ENCODE results near the gene UBTD2.

UBTD2 gene

GRCh38 chr5:172187118-172188032 lies 96.2 kb downstream of the UBTD2 start:
- Mint-ChIP-seq H3K9me3 (no peaks in the 10 kb centered on the region), H3K4me1 (peaks cover 27% of the 10 kb centered on the region), H3K36me3 (peaks cover 6% of the 10 kb centered on the region)

DNA sequence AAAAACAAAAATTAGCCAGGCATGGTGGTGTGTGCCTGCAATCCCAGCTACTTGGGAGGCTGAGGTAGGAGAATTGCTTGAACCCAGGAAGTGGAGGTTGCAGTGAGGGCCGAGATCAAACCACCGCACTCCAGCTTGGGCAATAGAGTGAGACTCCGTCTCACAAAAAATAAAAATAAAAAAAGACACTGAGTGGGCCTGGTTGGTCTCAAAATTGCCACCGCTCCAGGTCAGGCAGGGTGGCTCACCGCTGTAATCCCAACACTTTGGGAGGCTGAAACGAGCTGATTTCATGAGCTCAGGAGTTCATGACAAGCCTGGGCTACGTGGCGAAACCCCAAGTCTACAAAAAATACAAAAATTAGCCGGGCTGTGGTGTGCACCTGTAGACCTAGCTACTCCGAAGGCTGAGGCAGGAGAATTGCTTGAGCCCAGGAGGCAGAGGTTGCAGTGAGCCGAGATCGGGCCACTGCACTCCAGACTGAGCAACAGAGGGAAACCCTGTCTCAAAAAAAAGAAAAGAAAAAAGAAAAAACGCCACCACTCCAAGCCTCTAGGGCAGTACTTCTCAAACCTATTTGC lies 97.4 kb downstream of the UBTD2 start:
- H3K4me3 Mint-ChIP-seq: peak overlapping the region; percentile 99
- no peaks in the 10 kb centered on the region for H3K27me3 Mint-ChIP-seq
- DNase-seq (ENCODE audit: low spot score in 2 of 2) (no peak), ATAC-seq (ENCODE audit: low read depth) (no peak)
- no peaks in the 10 kb centered on the region for H3K9me3 Mint-ChIP-seq
- H3K4me1 Mint-ChIP-seq: peaks cover 27% of the 10 kb centered on the region
- peaks cover 6% of the 10 kb centered on the region for H3K36me3 Mint-ChIP-seq
- peak overlapping the region; percentile 98 for H3K27ac Mint-ChIP-seq

More at GRCh38 chr5:172187118-172188032, 96.2 kb downstream of the UBTD2 start:
- H3K27ac Mint-ChIP-seq: peak overlapping the region; percentile 98
- peak; percentile 19 for ATAC-seq (ENCODE audit: low read depth)
- H3K4me3 Mint-ChIP-seq: peak overlapping the region; percentile 99
- H3K27me3 Mint-ChIP-seq: no peaks in the 10 kb centered on the region
- DNase-seq (ENCODE audit: low spot score in 2 of 2): peak; percentile 34 to 57

GRCh38 chr5:172185096-172185461 lies 98.5 kb downstream of the UBTD2 start:
- peaks cover 6% of the 10 kb centered on the region for H3K36me3 Mint-ChIP-seq
- H3K27me3 Mint-ChIP-seq: no peaks in the 10 kb centered on the region
- peak overlapping the region; percentile 98 for H3K27ac Mint-ChIP-seq
- ATAC-seq (ENCODE audit: low read depth) (no peak), DNase-seq (ENCODE audit: low spot score in 2 of 2) (no peak)
- peaks cover 34% of the 10 kb centered on the region for H3K4me1 Mint-ChIP-seq
- H3K4me3 Mint-ChIP-seq: peak overlapping the region; percentile 99
- no peaks in the 10 kb centered on the region for H3K9me3 Mint-ChIP-seq

GRCh38 chr5:172183881-172184280 lies 99.7 kb downstream of the UBTD2 start:
- no peak for DNase-seq (ENCODE audit: low spot score in 2 of 2)
- Mint-ChIP-seq H3K27ac (peak overlapping the region; percentile 98), H3K4me1 (peaks cover 46% of the 10 kb centered on the region), H3K9me3 (no peaks in the 10 kb centered on the region), H3K4me3 (peak overlapping the region; percentile 57), H3K27me3 (no peaks in the 10 kb centered on the region), H3K36me3 (peaks cover 6% of the 10 kb centered on the region)
- no peak for ATAC-seq (ENCODE audit: low read depth)

GRCh38 chr5:172182291-172182690 lies 101.3 kb downstream of the UBTD2 start:
- H3K27ac Mint-ChIP-seq: peak overlapping the region; percentile 30
- H3K27me3 Mint-ChIP-seq: no peaks in the 10 kb centered on the region
- H3K4me3 Mint-ChIP-seq: no peak overlapping the region
- peaks cover 52% of the 10 kb centered on the region for H3K4me1 Mint-ChIP-seq
- ATAC-seq (ENCODE audit: low read depth): no peak
- DNase-seq (ENCODE audit: low spot score in 2 of 2): no peak
- no peaks in the 10 kb centered on the region for H3K9me3 Mint-ChIP-seq
- peaks cover 9% of the 10 kb centered on the region for H3K36me3 Mint-ChIP-seq

DNA sequence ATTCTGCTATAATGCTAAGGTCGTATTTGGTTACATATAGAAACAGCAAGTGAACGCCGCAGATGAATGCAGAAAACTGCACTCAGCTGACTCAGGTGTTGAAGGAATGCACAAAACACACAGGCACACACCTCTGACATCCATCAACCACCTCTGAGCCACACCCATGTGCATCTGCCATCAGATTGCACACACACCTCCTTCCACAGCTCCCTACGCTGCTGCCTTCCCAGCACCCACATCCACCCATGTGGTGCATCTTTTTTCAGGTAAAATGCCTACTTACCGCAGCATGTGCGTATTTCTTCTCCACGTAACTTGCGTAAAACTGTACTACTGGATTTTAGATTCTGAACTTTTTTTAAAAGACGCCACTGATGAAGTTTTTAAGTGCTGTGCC lies 102.6 kb downstream of the UBTD2 start:
- DNase-seq (ENCODE audit: low spot score in 2 of 2) (no peak), ATAC-seq (ENCODE audit: low read depth) (no peak)
- Mint-ChIP-seq H3K4me3 (peak overlapping the region; percentile 18), H3K4me1 (peaks cover 53% of the 10 kb centered on the region), H3K36me3 (peaks cover 13% of the 10 kb centered on the region), H3K9me3 (no peaks in the 10 kb centered on the region), H3K27ac (peak overlapping the region; percentile 95), H3K27me3 (no peaks in the 10 kb centered on the region)

DNA sequence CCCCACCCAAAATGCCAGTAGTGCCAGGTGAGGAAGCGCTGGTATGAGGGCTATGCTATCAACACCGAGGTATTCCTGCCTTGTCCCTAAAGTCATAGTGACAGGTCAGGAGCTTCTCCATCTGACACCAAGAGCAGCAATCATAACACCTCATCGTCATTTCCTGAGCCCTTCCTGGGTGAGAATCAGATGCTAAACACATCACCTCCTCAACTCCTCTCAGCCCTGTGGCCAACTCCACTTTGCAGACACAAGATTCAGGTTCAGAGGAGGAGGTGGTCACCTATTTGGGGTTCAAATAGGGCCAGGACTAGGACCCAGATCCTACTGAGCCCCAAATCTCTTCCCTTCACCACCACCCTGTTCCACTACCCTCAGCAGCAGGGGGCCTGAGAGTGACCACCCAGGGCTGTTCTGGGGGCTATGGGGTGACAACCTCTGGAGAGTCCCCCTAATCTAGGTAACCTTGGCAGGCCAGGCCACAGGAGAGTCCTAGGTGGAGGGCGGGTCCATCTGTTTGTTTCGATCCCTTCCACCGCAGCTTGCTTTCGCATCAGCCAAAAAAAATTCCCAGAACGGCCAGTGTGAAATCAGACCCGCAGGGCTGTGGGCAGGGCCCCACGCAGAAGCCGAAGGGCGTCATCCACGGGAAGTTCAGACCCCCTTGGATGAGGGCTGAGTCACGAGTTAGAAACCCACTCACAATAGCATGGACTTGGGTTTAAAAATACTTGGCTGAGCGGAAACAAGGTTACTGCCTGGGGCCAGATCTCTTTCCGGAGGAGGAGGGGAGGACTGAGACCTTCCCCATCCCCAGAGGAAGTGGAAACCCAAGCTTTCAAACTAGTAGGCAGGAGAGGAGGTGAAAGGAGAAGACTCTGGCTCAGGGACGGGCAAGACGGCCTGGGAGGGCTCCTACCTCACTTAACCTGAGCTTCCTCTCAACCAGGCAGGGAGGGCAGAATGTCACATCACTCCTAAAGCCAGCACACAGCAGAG lies 104.3 kb downstream of the UBTD2 start:
- peaks cover 11% of the 10 kb centered on the region for H3K36me3 Mint-ChIP-seq
- H3K27ac Mint-ChIP-seq: peak overlapping the region; percentile 95
- peak overlapping the region; percentile 85 for H3K4me3 Mint-ChIP-seq

DNA sequence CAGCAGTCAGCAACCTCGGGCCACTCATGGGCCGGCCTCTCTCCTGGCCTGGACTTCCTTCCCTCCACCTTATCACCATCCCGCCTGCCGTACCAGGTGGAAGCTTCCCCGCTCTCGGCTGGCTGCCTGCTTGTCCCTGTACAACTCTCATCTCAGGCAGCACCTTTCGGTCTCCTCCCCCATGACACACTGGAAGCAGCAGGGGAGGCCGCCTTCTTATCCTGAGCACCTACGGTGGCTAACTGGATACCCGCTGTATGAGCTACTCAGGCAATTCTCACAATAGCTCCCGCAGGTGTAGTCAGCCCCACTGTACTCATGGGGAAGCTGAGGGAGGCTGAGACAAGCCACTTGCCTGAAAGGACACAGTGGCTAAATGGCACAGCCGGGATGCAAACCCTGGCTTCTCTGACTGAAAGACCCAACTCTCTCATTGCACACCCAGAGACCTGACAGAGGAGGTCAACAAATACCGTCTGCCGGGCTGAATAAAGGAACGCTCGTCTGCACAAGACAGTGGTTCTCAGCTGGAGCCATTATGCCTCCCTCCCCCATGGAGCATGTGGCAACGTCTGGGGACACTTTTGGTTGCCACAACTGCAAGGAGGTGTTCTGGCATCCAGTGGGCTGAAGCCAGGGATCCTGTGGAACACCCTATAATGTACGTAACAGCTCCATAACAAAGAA lies 105.1 kb downstream of the UBTD2 start:
- Mint-ChIP-seq H3K27ac (peak overlapping the region; percentile 95), H3K4me1 (peaks cover 61% of the 10 kb centered on the region), H3K27me3 (no peaks in the 10 kb centered on the region), H3K9me3 (no peaks in the 10 kb centered on the region), H3K4me3 (peak overlapping the region; percentile 85), H3K36me3 (peaks cover 11% of the 10 kb centered on the region)
- no peak for DNase-seq (ENCODE audit: low spot score in 2 of 2)
- no peak for ATAC-seq (ENCODE audit: low read depth)

More for the DNA sequence above, 104.3 kb downstream of the UBTD2 start:
- Mint-ChIP-seq H3K27me3 (no peaks in the 10 kb centered on the region), H3K9me3 (no peaks in the 10 kb centered on the region), H3K4me1 (peaks cover 56% of the 10 kb centered on the region)
- DNase-seq (ENCODE audit: low spot score in 2 of 2) (peak; percentile 28 to 29), ATAC-seq (ENCODE audit: low read depth) (peak; percentile 37)

DNA sequence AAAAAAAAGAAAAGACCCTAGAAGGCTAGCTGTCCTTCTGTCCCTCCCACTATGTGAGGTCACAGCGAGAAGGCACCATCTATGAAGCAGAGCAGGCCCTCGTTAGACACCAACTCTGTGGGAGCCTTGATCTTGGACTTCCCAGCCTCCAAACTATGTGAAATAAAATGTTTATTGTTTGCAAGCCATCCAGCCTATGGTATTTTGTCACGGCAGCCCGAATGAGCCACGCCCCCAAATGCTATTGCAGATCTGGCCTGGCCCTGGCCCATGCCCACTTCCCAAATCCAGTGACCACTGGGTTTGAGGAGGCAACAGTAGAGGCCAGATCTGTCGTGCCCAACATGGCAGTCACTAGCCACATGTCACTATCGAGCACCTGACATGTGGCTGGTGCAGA lies 106.4 kb downstream of the UBTD2 start:
- Mint-ChIP-seq H3K4me3 (peak overlapping the region; percentile 11), H3K27me3 (no peaks in the 10 kb centered on the region), H3K4me1 (peaks cover 65% of the 10 kb centered on the region), H3K36me3 (peaks cover 8% of the 10 kb centered on the region), H3K27ac (peak overlapping the region; percentile 95), H3K9me3 (no peaks in the 10 kb centered on the region)
- no peak for ATAC-seq (ENCODE audit: low read depth)
- no peak for DNase-seq (ENCODE audit: low spot score in 2 of 2)

DNA sequence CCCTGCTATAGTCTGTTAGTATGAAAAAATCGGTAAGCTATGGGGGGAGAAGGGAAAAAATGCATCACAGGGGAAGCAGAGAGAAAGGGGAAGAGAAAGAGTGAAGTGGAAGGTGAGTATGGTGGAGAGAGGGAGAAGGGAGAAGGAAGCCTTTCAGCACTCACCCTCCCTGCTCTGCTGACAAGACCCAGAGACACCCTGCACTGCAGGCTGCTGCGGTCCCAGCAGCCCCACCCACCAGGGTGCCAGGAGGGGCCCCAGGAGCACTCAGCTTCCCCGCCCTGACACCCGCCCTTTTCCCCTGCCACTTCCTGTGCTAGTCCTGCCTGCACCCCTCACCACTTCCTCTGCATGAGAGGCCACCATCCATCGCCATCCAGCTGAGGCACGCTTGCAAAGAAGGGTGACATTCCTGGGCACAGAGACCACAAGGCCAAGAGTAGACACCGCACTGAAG lies 108.3 kb downstream of the UBTD2 start:
- H3K27ac Mint-ChIP-seq: peak overlapping the region; percentile 95
- H3K4me3 Mint-ChIP-seq: peak overlapping the region; percentile 83
- peaks cover 66% of the 10 kb centered on the region for H3K4me1 Mint-ChIP-seq
- peak; percentile 34 to 54 for DNase-seq (ENCODE audit: low spot score in 2 of 2)
- peak; percentile 75 for ATAC-seq (ENCODE audit: low read depth)
- H3K36me3 Mint-ChIP-seq: peaks cover 8% of the 10 kb centered on the region
- H3K27me3 Mint-ChIP-seq: no peaks in the 10 kb centered on the region
- H3K9me3 Mint-ChIP-seq: no peaks in the 10 kb centered on the region

GRCh38 chr5:172173564-172174153 lies 109.9 kb downstream of the UBTD2 start:
- peak overlapping the region; percentile 83 for H3K4me3 Mint-ChIP-seq
- peak overlapping the region; percentile 95 for H3K27ac Mint-ChIP-seq
- peaks cover 14% of the 10 kb centered on the region for H3K36me3 Mint-ChIP-seq
- peaks cover 64% of the 10 kb centered on the region for H3K4me1 Mint-ChIP-seq
- no peaks in the 10 kb centered on the region for H3K27me3 Mint-ChIP-seq
- no peaks in the 10 kb centered on the region for H3K9me3 Mint-ChIP-seq
- DNase-seq (ENCODE audit: low spot score in 2 of 2): no peak
- ATAC-seq (ENCODE audit: low read depth): no peak

DNA sequence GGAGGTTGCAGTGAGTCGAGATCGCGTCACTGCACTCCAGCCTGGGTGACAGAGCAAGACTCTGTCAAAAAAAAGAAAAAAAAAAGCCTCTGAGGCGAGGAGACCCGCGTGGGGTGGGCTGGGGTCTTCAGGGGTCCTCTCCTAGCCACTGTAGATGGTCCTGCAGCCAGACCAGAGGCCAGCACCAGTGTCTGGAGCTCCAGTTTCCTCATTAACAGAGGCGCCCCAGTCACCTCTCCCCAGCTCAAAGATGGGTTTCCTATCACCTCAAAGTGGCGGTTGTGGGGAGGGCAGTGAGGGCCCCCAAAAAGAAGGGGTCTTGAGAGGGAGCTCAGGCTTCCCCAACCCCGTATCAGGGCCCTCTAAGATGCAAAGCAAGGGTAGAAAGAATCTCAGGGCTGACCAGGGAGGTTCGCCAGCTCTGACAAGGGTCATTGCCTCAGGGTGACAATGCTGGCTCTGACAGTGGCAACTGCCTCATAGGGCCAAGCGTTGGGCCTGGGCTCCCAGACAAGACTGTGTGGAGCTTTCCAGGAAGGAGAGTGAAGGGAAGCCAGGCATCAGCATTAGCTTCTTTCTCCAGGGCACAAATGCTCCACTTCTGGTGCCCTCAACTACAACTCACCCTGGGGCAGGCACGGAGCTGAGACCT lies 110.5 kb downstream of the UBTD2 start:
- Mint-ChIP-seq H3K9me3 (no peaks in the 10 kb centered on the region), H3K27ac (peak overlapping the region; percentile 95), H3K4me3 (peak overlapping the region; percentile 83), H3K27me3 (no peaks in the 10 kb centered on the region), H3K4me1 (peaks cover 60% of the 10 kb centered on the region), H3K36me3 (peaks cover 10% of the 10 kb centered on the region)
- no peak for ATAC-seq (ENCODE audit: low read depth)
- DNase-seq (ENCODE audit: low spot score in 2 of 2): no peak

Data from memory B cell (primary cell).